Fibroblast of pulmonary artery (primary cell): ENCODE results near the gene MAGOHB.

Experiments
- DNase-seq: peaks from one replicate; pipeline ENCODE4 v3.0.0-alpha.2; 2010; ENCODE audit warnings: low read depth
- H3K4me3 ChIP-seq: replicated peaks from 2 replicates; pipeline ENCODE4 v1.5.1; 2011; ENCODE audit warnings: low read depth, mild to moderate bottlenecking, control low read depth, low read length, moderate library complexity
- TF ChIP-seq, protein P1 (sequence below): IDR thresholded peaks from 2 replicates; pipeline ENCODE4 v1.5.1; 2011; ENCODE audit warnings: mild to moderate bottlenecking, control low read depth, low read length, inconsistent platforms; ENCODE audit errors: missing control alignments

Gene MAGOHB

GRCh38 chr12:10624605-10625004 lies 11.2 kb upstream of the MAGOHB start:
- H3K4me3 ChIP-seq: no peak overlapping the region
- TF ChIP-seq, protein P1, sequence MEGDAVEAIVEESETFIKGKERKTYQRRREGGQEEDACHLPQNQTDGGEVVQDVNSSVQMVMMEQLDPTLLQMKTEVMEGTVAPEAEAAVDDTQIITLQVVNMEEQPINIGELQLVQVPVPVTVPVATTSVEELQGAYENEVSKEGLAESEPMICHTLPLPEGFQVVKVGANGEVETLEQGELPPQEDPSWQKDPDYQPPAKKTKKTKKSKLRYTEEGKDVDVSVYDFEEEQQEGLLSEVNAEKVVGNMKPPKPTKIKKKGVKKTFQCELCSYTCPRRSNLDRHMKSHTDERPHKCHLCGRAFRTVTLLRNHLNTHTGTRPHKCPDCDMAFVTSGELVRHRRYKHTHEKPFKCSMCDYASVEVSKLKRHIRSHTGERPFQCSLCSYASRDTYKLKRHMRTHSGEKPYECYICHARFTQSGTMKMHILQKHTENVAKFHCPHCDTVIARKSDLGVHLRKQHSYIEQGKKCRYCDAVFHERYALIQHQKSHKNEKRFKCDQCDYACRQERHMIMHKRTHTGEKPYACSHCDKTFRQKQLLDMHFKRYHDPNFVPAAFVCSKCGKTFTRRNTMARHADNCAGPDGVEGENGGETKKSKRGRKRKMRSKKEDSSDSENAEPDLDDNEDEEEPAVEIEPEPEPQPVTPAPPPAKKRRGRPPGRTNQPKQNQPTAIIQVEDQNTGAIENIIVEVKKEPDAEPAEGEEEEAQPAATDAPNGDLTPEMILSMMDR: no peak
- no peak for DNase-seq

- TF ChIP-seq, protein P1: no peak
- no peak for DNase-seq
- H3K4me3 ChIP-seq: no peak overlapping the region
Measured at GRCh38 chr12:10623131-10623530, 9.7 kb upstream of the MAGOHB start.

DNA sequence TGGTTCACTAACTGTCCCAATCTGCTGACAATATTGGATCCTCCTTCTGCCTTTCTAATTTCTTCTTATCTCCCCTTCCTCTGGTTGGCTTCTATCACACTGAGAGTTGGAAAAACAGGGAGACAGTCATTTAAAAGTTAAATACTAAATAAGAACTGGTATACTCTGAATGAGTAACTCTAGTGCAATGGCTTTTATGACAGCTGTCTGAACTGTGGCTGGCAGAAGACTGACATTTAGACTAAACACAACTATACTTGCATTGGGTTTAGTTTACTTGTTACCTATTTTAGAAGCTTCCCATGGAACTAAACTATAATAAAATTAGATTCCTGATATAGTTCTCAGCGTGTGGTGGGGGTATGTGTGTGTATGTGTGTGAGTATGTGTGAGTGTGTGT lies 7.9 kb upstream of the MAGOHB start:
- no peak overlapping the region for H3K4me3 ChIP-seq
- no peak for DNase-seq
- TF ChIP-seq, protein P1: no peak

DNA sequence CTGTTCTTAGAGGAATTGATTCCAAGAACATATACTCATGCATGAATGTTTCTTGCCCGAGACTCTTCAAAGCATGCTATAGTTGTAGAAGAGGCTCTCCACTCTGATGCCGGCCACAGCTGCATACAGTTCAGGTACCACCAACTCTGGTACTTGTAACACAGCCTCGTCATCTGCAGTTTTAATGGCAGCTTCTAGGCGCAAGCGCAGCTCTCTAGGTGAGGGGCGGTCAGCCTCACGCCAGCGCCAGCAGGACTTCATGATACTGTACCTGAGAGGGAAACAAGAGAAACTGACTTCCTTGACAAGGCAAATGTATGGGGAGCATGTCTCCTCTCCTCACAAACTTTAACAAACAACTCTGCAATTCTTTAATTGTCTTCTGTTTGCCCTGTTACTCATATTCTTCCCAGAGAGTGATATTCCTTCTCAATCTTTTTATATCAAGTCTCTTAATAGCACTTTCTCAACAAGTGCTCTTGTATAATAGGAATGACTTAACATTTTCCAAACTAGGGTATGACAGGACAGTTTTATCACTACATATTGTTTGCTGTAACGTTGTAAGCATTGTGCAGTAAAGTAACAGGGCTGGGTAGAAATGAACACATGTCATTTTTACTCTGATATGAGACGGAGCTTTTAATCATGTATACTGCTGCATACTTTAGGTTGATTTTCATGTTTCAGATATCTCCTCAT lies 6.8 kb upstream of the MAGOHB start:
- DNase-seq: no peak
- H3K4me3 ChIP-seq: no peak overlapping the region
- TF ChIP-seq, protein P1: no peak

- H3K4me3 ChIP-seq: no peak overlapping the region
- TF ChIP-seq, protein P1: no peak
- peak; percentile 61 for DNase-seq
Measured at GRCh38 chr12:10618338-10618987, 5.1 kb upstream of the MAGOHB start.

DNA sequence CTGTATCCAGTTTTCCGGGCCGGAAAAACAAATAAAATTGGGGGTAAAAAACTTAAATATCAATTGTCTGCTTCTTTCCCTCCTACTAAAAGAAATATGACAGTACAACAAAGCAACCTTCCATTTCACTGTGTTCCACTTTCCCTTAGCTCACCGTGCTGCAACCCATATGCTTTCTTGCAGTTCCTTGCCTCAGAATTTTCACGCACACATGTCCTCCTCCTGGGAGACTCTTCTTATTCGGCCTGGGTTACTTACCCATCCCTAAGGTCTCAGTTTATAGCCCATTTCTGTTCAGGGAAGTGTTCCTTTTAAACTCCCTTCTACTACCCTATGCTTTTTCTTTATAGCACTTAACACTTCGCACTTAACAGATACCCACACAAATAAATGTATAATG lies 4.5 kb upstream of the MAGOHB start:
- no peak for DNase-seq
- no peak overlapping the region for H3K4me3 ChIP-seq
- TF ChIP-seq, protein P1: no peak

DNA sequence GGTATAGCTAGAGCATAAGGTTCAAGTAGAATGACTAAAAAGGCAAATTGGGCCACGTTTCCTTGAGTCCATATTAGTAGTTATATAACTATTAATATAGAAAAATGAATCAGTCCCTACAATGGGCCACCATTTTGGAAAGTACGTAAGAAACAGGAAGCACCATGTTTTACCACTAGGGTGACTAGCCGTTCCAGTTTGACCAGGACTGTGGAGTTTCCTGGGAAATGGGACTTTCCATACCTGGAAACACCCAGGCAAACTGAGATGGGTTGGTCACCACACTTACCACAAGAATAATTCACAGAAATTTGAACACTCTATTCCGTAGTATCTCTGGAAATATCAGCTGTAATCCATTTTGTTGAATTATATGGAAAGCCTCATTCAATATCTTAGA lies 2.1 kb upstream of the MAGOHB start:
- DNase-seq: no peak

More for the DNA sequence above, 2.1 kb upstream of the MAGOHB start:
- TF ChIP-seq, protein P1: no peak
- H3K4me3 ChIP-seq: no peak overlapping the region
